ENCODE measurements around the gene LRMDA. TPM values are rescaled to one million over a fixed set of nuclear protein-coding genes. Genes with fewer than 3 reads are reported as not detected.
A peak's percentile ranks its signal among the peaks of the same experiment; 100 is the strongest.

Gene LRMDA
- total and polyA plus RNA-seq, 2 of the 13 experiments (the other 11 are each of a cell fraction or from before 2014, with no cell fraction given), result 13.4 to 22.0 TPM

GRCh38 chr10:75746356-75746755 lies 314.9 kb downstream of the LRMDA start (continued):
- no peak for TF ChIP-seq ZNF687 (CRISPR knock-in tag; IDR thresholded peaks at IDR 0.05)
- TF ChIP-seq ZNF34 (CRISPR knock-in tag; IDR thresholded peaks at IDR 0.05; ENCODE audit: borderline replicate concordance), result no peak
- no peak for TF ChIP-seq MAF1 (CRISPR knock-in tag; IDR thresholded peaks at IDR 0.05; ENCODE audit: borderline replicate concordance)
- TF ChIP-seq ZNF451 (CRISPR knock-in tag; IDR thresholded peaks at IDR 0.05), result no peak
- no peak for TF ChIP-seq SMAD1 (CRISPR knock-in tag; IDR thresholded peaks at IDR 0.05; ENCODE audit: borderline replicate concordance, low read depth)
- TF ChIP-seq CREB3 (CRISPR knock-in tag; IDR thresholded peaks at IDR 0.05), result no peak
- no peak for TF ChIP-seq ZNF879 (CRISPR knock-in tag; IDR thresholded peaks at IDR 0.05)
- no peak for TF ChIP-seq IRF9 (CRISPR knock-in tag; IDR thresholded peaks at IDR 0.05; ENCODE audit: borderline replicate concordance)
- TF ChIP-seq ATM (IDR thresholded peaks at IDR 0.05; ENCODE audit: borderline replicate concordance), result no peak
- no peak for TF ChIP-seq ZFP36 (IDR thresholded peaks at IDR 0.05; ENCODE audit: borderline replicate concordance, low read depth, low read length, partially characterized antibody)
- no peak for TF ChIP-seq CREB1 (IDR thresholded peaks at IDR 0.05)
- TF ChIP-seq CREB1 (CRISPR knock-in tag; IDR thresholded peaks at IDR 0.05), result peak; percentile 24; the same call in 1 of the 2 replicates
- no peak for TF ChIP-seq ZBTB33 (CRISPR knock-in tag; IDR thresholded peaks at IDR 0.05)
- 0 out of 2 replicates have a peak, but pooled peaks have one; percentile 35 for TF ChIP-seq PAXIP1 (CRISPR knock-in tag; conservative IDR thresholded peaks at IDR 0.05)
- no peak for TF ChIP-seq MAFG (CRISPR knock-in tag; IDR thresholded peaks at IDR 0.05)
- no peak for TF ChIP-seq HES4 (CRISPR knock-in tag; IDR thresholded peaks at IDR 0.05; ENCODE audit: borderline replicate concordance)
- no peak for TF ChIP-seq ZNF607 (CRISPR knock-in tag; IDR thresholded peaks at IDR 0.05; ENCODE audit: borderline replicate concordance)

All from HepG2 (cell line).